ENCODE measurements around the gene ZNF71.
"Not testable (repeated sequence)": the region's sequence is repeated elsewhere in the genome, so short reads cannot be mapped to it uniquely, and the experiment has no call there.

DNA sequence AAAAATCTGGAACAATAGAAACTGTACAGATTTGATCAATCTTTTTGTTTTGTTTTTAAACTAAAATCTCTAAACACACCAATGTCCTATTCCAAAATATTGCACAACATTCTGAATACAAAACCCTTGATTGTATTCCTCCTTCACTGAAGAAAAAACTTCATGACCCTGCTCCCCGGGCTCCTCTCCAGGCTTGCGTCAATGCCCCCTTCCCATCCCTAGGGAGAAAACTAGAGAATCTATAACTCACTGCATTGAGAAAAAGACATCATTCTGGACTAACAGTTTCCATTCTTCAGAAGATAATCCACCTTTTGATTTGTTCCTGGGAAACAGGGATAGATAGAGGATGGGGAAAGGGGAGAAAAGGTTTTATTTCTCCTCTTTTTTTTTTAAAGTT lies 77.5 kb downstream of the ZNF71 start:
- TF ChIP-seq, protein P1, sequence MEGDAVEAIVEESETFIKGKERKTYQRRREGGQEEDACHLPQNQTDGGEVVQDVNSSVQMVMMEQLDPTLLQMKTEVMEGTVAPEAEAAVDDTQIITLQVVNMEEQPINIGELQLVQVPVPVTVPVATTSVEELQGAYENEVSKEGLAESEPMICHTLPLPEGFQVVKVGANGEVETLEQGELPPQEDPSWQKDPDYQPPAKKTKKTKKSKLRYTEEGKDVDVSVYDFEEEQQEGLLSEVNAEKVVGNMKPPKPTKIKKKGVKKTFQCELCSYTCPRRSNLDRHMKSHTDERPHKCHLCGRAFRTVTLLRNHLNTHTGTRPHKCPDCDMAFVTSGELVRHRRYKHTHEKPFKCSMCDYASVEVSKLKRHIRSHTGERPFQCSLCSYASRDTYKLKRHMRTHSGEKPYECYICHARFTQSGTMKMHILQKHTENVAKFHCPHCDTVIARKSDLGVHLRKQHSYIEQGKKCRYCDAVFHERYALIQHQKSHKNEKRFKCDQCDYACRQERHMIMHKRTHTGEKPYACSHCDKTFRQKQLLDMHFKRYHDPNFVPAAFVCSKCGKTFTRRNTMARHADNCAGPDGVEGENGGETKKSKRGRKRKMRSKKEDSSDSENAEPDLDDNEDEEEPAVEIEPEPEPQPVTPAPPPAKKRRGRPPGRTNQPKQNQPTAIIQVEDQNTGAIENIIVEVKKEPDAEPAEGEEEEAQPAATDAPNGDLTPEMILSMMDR (conservative IDR thresholded peaks at IDR 0.05; ENCODE audit: low read depth, low read length): not testable (repeated sequence)
- TF ChIP-seq EZH2 (IDR thresholded peaks at IDR 0.05; ENCODE audit: borderline replicate concordance, low read depth, low read length, poor library complexity, severe bottlenecking): not testable (repeated sequence)

Data from A673 (cell line).